KBM-7 (cell line): Measurements from ENCODE around the gene RABGAP1L.
"Not testable (repeated sequence)": the region's sequence is repeated elsewhere in the genome, so short reads cannot be mapped to it uniquely, and the experiment has no call there.

Source experiments
- DNase-seq: peaks from one replicate; pipeline ENCODE4 v3.0.0-alpha.2; 2015
- in situ Hi-C: fragments of 300-500 bp; cut with MboI; formaldehyde crosslinking; loops from 2 replicates; pipeline ENCODE4 v1.14.3; 2020; ENCODE audit warnings: low sequenced_read_pairs, low pct_unique_long_range_greater_than_20kb, mixed read lengths

The RABGAP1L gene

DNA sequence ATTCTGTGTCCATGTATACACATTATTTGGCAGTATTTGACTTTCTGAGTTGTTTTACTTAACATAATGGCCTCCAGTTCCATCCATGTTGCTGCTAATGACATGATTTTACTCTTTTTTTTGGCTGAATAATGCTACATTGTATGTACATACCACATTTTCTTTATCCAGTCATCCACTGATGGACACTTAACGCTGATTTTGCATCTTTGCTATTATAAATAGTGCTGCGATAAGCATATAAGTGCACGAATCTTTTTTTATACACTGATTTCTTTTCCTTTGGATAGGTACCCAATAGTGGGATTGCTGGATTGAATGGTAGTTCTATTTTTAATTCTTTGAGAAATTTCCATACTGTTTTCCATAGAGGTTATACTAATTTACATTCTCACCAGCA is 544.0 kb downstream of the RABGAP1L start:
- in situ Hi-C loops: no loop called here
- no peak for DNase-seq

DNA sequence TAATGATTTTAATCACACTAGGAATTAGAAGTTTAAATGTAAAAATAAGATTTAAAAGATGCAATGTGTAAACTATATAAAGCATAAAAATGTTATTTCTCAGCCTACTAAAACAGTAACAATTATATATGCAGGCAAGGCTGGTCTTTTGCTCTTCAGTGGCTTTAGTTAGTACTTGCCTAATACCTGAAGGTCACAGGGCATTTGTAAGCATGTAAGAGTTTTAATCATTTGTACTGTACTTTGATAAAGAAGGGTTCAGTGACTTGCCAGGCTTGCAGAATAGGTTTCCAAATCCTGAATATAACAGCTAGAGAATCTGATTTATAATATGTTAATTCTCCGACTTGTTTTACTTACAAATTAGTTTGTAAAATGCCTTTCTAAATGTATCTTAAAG is 545.0 kb downstream of the RABGAP1L start:
- DNase-seq: no peak
- in situ Hi-C loops: no loop called here

GRCh38 chr1:174710868-174711845 is 551.8 kb downstream of the RABGAP1L start:
- no peak for DNase-seq
- in situ Hi-C loops: no loop called here

- DNase-seq, in situ Hi-C loops: not testable (repeated sequence)
Observed at GRCh38 chr1:174711848-174712247, 552.5 kb downstream of the RABGAP1L start.

GRCh38 chr1:174712541-174712940 is 553.2 kb downstream of the RABGAP1L start:
- no peak for DNase-seq
- in situ Hi-C loops: no loop called here

DNA sequence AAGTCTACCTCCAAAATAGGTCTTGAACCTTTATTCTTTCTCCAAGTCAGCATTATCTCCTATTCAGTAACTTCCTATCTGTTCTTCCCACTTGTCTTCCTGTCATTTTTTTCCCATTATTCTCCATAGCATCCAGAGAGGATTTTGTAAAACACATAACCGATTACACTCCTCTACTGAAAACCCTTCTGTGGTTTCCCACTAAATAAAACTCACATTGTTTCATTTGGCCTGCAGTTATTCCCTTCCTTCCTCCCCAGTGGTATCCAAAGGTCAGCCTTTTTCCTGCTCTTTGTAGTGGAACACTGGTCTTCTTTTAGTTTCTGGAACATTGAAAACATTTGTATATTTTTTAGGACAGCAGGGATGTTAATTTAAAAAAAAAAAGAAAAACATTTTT is 554.5 kb downstream of the RABGAP1L start:
- in situ Hi-C loops: no loop called here
- DNase-seq: no peak

GRCh38 chr1:174719194-174719593 is 559.9 kb downstream of the RABGAP1L start:
- DNase-seq: no peak
- in situ Hi-C loops: no loop called here

- in situ Hi-C loops: no loop called here
- no peak for DNase-seq
Observed at GRCh38 chr1:174720618-174721017, 561.3 kb downstream of the RABGAP1L start.

GRCh38 chr1:174721246-174721645 is 561.9 kb downstream of the RABGAP1L start:
- DNase-seq: no peak
- in situ Hi-C loops: no loop called here

DNA sequence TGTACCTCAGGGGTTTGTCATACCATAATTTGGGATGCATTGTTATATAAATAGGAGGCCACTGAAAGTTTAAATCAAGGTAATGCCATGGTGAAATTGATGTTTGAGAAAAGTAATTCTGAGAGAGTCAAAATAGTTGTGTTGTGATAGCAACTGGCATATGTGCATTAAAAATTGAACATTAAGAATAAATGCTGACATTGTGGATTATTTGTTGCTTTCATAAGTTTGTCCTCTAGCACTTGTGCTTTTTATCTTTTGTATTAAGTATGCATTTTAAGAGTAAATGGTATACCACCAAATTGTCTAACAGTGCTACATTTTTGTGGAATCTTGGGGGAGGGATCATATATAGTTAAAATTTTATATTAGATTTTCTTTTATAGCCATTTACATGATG is 564.5 kb downstream of the RABGAP1L start:
- DNase-seq: no peak
- in situ Hi-C loops: no loop called here

GRCh38 chr1:174724219-174724618 is 564.9 kb downstream of the RABGAP1L start:
- in situ Hi-C loops: no loop called here
- no peak for DNase-seq

DNA sequence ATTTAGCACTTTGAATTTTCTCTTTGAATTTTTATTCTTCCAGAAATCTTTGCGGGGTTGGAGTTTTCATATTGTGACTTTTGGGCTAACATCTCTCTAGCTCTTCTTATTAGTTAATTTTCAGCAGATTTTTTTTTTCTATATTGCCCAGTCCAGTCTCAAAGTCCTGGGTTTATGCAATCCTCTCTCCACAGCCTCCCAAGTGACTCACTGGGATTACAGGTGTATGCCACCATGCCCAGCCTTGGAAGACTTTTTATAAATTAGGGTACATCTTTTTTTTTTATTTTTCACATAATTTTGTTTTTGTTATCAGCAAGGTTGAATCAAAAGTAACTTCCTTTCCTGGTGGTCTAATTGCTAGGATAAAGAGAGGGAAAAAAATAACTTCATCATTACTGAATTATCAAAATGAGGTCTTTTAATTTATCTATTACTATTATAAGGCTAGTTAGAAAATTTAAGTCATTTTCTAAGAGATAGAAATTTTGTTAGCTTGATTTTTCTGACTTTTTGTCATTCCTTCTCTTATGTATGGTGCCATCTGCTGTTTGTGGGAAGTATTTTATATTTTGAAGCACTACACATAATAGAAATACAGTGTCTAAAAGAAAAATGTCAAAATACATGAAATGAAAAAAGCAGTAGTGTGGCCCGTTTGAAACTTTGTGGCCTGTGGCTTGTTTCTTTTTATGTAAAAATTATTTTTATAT is 567.0 kb downstream of the RABGAP1L start:
- in situ Hi-C loops: loop anchor here (25.0 kb wide), 3 partner anchors 464 to 1989 kb away; no protein-coding TSS in a partner anchor
- peak; percentile 55 for DNase-seq

DNA sequence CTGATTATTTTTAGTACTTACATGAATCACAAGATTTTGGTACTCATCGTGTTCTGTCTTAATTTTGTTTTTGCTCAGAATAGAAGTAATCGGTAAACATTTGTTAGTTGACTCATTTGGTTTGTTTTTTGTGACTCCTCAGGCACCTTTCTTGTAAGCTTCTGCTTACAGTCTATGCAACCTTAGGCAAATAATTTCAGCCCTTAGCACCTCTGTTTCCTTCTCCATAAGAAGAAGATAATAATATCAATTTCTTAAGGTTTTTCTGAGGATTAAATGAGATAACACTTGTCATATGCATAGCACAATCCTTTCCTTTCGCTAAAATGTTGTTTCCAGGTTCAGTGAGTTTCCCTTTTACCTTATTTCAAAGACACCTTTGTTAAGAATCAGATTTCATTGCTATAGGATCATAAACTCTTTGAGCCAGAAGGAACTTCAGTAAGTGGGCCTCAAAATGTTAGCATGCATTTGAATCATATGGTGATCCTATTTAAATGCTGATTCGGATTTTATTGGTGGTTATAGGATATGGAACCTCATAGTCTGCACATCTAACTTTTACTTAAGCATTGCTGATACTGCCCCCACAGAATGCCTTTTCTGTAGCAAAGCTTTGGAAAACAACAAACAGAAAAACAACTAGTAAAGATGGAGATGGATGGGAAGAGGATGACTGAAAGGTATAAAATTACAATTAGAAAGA is 567.7 kb downstream of the RABGAP1L start:
- in situ Hi-C loops: loop anchor here (25.0 kb wide), 3 partner anchors 465 to 1990 kb away; no protein-coding TSS in a partner anchor

DNA sequence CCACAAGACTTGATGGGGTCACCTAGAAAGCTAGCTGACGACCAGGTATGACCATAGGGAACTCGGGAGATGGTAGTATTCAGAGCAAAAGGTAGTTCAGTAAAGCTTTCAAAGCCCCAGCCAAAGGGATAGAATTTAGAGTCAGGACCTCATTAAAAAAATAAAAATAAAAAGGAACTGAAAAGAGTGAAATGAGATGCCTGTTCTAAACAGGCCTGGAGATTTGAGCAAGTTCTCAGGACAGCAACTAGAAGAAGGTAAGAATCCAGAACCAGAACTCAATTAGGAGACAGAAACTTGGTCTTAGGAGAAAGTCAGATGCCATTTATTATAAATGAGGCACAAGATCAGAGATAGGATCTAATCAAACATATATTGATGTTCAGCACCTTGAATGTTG is 575.0 kb downstream of the RABGAP1L start:
- no peak for DNase-seq
- in situ Hi-C loops: loop anchor here (25.0 kb wide), 3 partner anchors 472 to 1997 kb away; no protein-coding TSS in a partner anchor

More for the DNA sequence above, 567.7 kb downstream of the RABGAP1L start:
- no peak for DNase-seq

DNA sequence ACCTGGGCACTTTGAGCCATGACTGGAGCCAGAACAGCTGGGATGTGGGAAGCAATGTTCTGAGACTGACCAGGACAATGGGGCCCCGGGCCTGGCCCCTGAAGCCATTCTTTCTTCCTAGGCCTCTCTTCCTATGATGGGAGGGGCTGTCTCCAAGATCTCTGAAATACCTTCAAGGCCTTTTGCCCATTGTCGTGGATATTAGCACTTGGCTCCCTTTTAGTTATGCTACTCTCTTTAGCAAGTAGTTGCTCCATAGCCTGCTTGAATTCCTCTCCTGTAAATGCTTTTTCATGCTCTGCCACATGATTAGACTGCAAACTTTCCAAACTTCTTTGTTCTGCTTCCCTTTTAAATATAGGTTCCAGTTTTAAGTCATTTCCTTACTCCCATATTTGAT is 577.5 kb downstream of the RABGAP1L start:
- in situ Hi-C loops: loop anchor here (25.0 kb wide), 3 partner anchors 475 to 2000 kb away; no protein-coding TSS in a partner anchor
- DNase-seq: no peak

DNA sequence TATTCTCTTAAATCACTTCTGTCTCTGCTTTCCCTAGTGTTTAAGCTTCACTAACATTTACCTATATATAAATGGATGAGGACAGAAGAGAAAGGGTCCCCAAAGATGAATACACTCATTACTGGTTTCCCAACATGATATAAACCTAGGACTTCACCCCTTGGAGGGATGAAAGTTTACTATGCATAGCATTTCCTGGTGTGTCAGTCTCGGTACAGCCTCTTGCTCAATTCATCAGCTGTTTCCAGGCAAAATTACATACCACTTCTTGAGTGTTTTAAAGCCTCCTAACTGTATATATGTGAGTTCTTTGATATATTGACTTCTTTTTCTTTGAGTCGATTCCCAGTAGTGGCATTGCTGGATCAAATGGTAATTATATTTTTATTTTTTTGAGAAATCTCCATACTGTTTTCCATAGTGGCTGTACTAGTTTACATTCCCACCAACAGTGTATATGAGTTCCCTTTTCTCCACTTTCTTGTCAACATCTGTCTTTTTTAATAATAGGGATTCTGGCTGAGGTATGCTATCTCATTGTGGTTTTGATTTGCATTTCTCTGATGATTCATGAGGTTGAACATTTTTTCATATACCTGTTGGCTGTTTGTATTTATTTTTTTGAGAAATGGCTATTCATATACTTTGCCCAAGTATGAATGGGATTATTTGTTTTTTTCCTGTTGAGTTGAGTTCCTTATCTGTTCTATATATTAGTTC is 581.1 kb downstream of the RABGAP1L start:
- DNase-seq: no peak
- in situ Hi-C loops: loop anchor here (25.0 kb wide), 3 partner anchors 478 to 2003 kb away; no protein-coding TSS in a partner anchor

GRCh38 chr1:174742805-174743653 is 583.7 kb downstream of the RABGAP1L start:
- DNase-seq: peak; percentile 74
- in situ Hi-C loops: loop anchor here (25.0 kb wide), 3 partner anchors 481 to 2006 kb away; no protein-coding TSS in a partner anchor
